ENCODE measurements around the gene INSYN2A.

INSYN2A gene

GRCh38 chr10:127196282-127197153 is at the start of gene INSYN2A:
Gene INSYN2A, minus strand, starts transcription at chr10:127196591. Its CDS starts 20,196 bp downstream, at chr10:127176395.
- peak; percentile 53 for TF ChIP-seq CTCF (IDR thresholded peaks at IDR 0.05; ENCODE audit: low read depth, low read length, missing control alignments)
- no peak for DNase-seq (ENCODE audit: extremely low read depth, low read depth)
- H3K4me3 ChIP-seq (replicated peaks; ENCODE audit: low read depth, low read length): peak within 1 kb of the TSS; percentile 52

- no peak for TF ChIP-seq CTCF (IDR thresholded peaks at IDR 0.05; ENCODE audit: low read depth, low read length, missing control alignments)
- no peak for DNase-seq (ENCODE audit: extremely low read depth, low read depth)
- no peak overlapping the region for H3K4me3 ChIP-seq (replicated peaks; ENCODE audit: low read depth, low read length)
These were observed 49.1 kb upstream of the INSYN2A start for GRCh38 chr10:127245456-127245855.

GRCh38 chr10:127243490-127244272 is 47.3 kb upstream of the INSYN2A start:
- DNase-seq (ENCODE audit: extremely low read depth, low read depth): peak; percentile 7
- TF ChIP-seq CTCF (IDR thresholded peaks at IDR 0.05; ENCODE audit: low read depth, low read length, missing control alignments): peak; percentile 83
- H3K4me3 ChIP-seq (replicated peaks; ENCODE audit: low read depth, low read length): no peak overlapping the region

- TF ChIP-seq CTCF (IDR thresholded peaks at IDR 0.05; ENCODE audit: low read depth, low read length, missing control alignments): no peak
- no peak overlapping the region for H3K4me3 ChIP-seq (replicated peaks; ENCODE audit: low read depth, low read length)
- no peak for DNase-seq (ENCODE audit: extremely low read depth, low read depth)
These were observed 46.5 kb upstream of the INSYN2A start for GRCh38 chr10:127242914-127243313.

- no peak for DNase-seq (ENCODE audit: extremely low read depth, low read depth)
- no peak overlapping the region for H3K4me3 ChIP-seq (replicated peaks; ENCODE audit: low read depth, low read length)
- TF ChIP-seq CTCF (IDR thresholded peaks at IDR 0.05; ENCODE audit: low read depth, low read length, missing control alignments): no peak
These were observed 39.9 kb upstream of the INSYN2A start for GRCh38 chr10:127236266-127236665.

- no peak for TF ChIP-seq CTCF (IDR thresholded peaks at IDR 0.05; ENCODE audit: low read depth, low read length, missing control alignments)
- no peak overlapping the region for H3K4me3 ChIP-seq (replicated peaks; ENCODE audit: low read depth, low read length)
- no peak for DNase-seq (ENCODE audit: extremely low read depth, low read depth)
These were observed 38.0 kb upstream of the INSYN2A start for GRCh38 chr10:127234306-127234800.
